GM13977 (cell line): ENCODE measurements around the gene ADAMTS17.
A peak's percentile ranks its signal among the peaks of the same experiment; 100 is the strongest.

Source experiments
- DNase-seq: peaks from one replicate; pipeline ENCODE4 v3.0.0; 2012; ENCODE audit warnings: low spot score
- CTCF ChIP-seq: IDR thresholded peaks from 2 replicates; pipeline ENCODE4 v1.5.1; 2012; ENCODE audit warnings: mild to moderate bottlenecking, control low read depth; ENCODE audit not compliant: insufficient read depth; ENCODE audit errors: extremely low read depth, missing control alignments
- in situ Hi-C: fragments of 300-500 bp; cut with MboI; formaldehyde crosslinking; loops from one replicate; pipeline ENCODE4 v1.12.0; 2022; ENCODE audit warnings: low sequenced_read_pairs, low pct_unique_long_range_greater_than_20kb, mixed read lengths, inconsistent platforms; ENCODE audit not compliant: unreplicated experiment

Gene ADAMTS17

GRCh38 chr15:100140527-100141308 lies 201.1 kb downstream of the ADAMTS17 start:
- no peak for DNase-seq
- in situ Hi-C loops: no loop called here
- no peak for TF ChIP-seq CTCF

GRCh38 chr15:100134586-100134985 lies 207.2 kb downstream of the ADAMTS17 start:
- no peak for DNase-seq
- TF ChIP-seq CTCF: no peak
- in situ Hi-C loops: no loop called here

GRCh38 chr15:100134089-100134583 lies 207.6 kb downstream of the ADAMTS17 start:
- no peak for DNase-seq
- in situ Hi-C loops: no loop called here
- no peak for TF ChIP-seq CTCF

GRCh38 chr15:100133001-100133400 lies 208.8 kb downstream of the ADAMTS17 start:
- in situ Hi-C loops: no loop called here
- no peak for DNase-seq
- no peak for TF ChIP-seq CTCF

- TF ChIP-seq CTCF: no peak
- DNase-seq: no peak
- in situ Hi-C loops: no loop called here
These were observed 209.5 kb downstream of the ADAMTS17 start for GRCh38 chr15:100132309-100132708.

- in situ Hi-C loops: no loop called here
- peak; percentile 58 for DNase-seq
- peak; percentile 37 for TF ChIP-seq CTCF
These were observed 210.2 kb downstream of the ADAMTS17 start for GRCh38 chr15:100131321-100132224.
